Mesendoderm (in vitro differentiated cells): Measurements from ENCODE around the gene MLANA.

Source experiments
- DNase-seq: peaks from one replicate; pipeline ENCODE4 v3.0.0; 2013
- H2AK5ac ChIP-seq: 2 replicates; pipeline ENCODE4 v1.6.1; 2013; ENCODE audit warnings: low read length, inconsistent platforms
- H2BK120ac ChIP-seq: 2 replicates; pipeline ENCODE4 v1.6.1; 2013; ENCODE audit warnings: low read depth, mild to moderate bottlenecking, low read length, moderate library complexity, mixed read lengths
- H2BK15ac ChIP-seq: replicated peaks from 2 replicates; pipeline ENCODE4 v1.6.1; 2013; ENCODE audit warnings: low read depth, mild to moderate bottlenecking, moderate library complexity
- H2BK5ac ChIP-seq: 2 replicates; pipeline ENCODE4 v1.6.1; 2013; ENCODE audit warnings: low read length, inconsistent platforms
- H3K18ac ChIP-seq: 2 replicates; pipeline ENCODE4 v1.6.1; 2013; ENCODE audit warnings: mild to moderate bottlenecking, low read length, mixed read lengths
- H3K23ac ChIP-seq: one replicate; pipeline ENCODE4 v1.6.1; 2013; ENCODE audit warnings: low read length
- H3K27ac ChIP-seq: 2 replicates; pipeline ENCODE4 v1.5.1; 2013; ENCODE audit warnings: low read depth, mild to moderate bottlenecking, inconsistent platforms, low read length, moderate library complexity
- H3K27me3 ChIP-seq: 2 replicates; pipeline ENCODE4 v1.6.1; 2013; ENCODE audit warnings: low read length, control low read depth, mild to moderate bottlenecking, inconsistent platforms; ENCODE audit not compliant: insufficient read depth, poor library complexity
- H3K36me3 ChIP-seq: 2 replicates; pipeline ENCODE4 v1.6.1; 2013; ENCODE audit warnings: low read length, inconsistent platforms; ENCODE audit not compliant: control insufficient read depth, insufficient read depth
- H3K4ac ChIP-seq: one replicate; pipeline ENCODE4 v1.6.1; 2013; ENCODE audit warnings: low read depth, mild to moderate bottlenecking, low read length, moderate library complexity
- H3K4me1 ChIP-seq: 2 replicates; pipeline ENCODE4 v1.6.1; 2013; ENCODE audit warnings: low read depth, low read length, inconsistent platforms; ENCODE audit not compliant: control insufficient read depth
- H3K4me2 ChIP-seq: 2 replicates; pipeline ENCODE4 v1.6.1; 2013; ENCODE audit warnings: low read length
- H3K4me3 ChIP-seq: 2 replicates; pipeline ENCODE4 v1.5.1; 2013; ENCODE audit warnings: mild to moderate bottlenecking, low read length
- H3K56ac ChIP-seq: one replicate; pipeline ENCODE4 v1.6.1; 2013; ENCODE audit warnings: low read length
- H3K79me1 ChIP-seq: 2 replicates; pipeline ENCODE4 v1.6.1; 2013; ENCODE audit warnings: low read length, inconsistent platforms
- H3K79me2 ChIP-seq: 2 replicates; pipeline ENCODE4 v1.6.1; 2013; ENCODE audit warnings: mild to moderate bottlenecking, low read length; ENCODE audit not compliant: control insufficient read depth, insufficient read depth
- H3K9ac ChIP-seq: 2 replicates; pipeline ENCODE4 v1.6.1; 2013; ENCODE audit warnings: low read length, inconsistent platforms
- H4K5ac ChIP-seq: one replicate; pipeline ENCODE4 v1.6.1; 2013; ENCODE audit warnings: low read length
- H4K8ac ChIP-seq: one replicate; pipeline ENCODE4 v1.6.1; 2013; ENCODE audit warnings: low read depth, mild to moderate bottlenecking, control low read depth, low read length, moderate library complexity
- WGBS: extraction: QIAGEN DNeasy Blood & Tissue Kit; methylation state at CpG from one replicate; pipeline ENCODE4 v1.1.7; 2013; ENCODE audit warnings: low lambda C conversion rate, missing lambda C conversion rate; ENCODE audit not compliant: insufficient coverage; ENCODE audit errors: extremely low coverage; 5-methylcytosine and 5-hydroxymethylcytosine counted together

The MLANA gene

GRCh38 chr9:5893134-5893505, 2.4 kb downstream of the MLANA start:
- no peak overlapping the region for H3K27ac ChIP-seq
- no CpG with 5 or more reads among the region's 4 CpGs for WGBS

DNA sequence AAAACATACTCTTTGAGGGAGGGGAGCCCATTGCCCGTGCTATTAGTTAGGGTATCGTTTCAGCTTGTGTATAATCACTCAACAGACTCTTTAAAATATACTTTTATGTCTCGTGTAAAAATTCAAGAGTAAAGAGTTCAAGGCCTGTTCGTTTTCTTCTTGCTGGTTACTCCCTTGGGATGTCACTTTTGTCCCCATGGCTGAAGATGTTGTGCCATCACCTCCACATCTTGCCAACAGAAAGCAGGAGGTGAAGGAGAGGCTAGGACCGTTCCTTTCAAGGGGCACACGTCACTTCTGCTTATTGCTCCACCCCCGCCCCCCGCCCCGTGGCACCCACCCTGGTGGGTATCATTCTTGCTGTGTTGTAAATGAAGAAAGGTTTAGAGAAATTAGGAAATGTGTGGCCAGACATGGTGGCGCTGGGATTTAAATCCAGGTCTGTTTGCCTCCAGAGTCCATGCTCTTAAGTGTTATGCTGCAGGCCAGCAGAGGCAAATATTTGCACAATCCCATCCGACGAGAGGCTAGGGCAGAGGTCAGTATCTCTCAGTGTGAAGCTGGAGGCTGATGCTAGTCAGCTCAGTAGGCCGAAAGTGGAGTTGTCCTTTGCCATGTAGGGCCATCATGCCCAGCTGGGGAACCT, 3.0 kb downstream of the MLANA start:
- H4K5ac ChIP-seq = no peak overlapping the region
- no peak overlapping the region for H3K56ac ChIP-seq
- H3K4me2 ChIP-seq = no peak overlapping the region
- no peaks in the 10 kb centered on the region for H3K36me3 ChIP-seq
- no peak overlapping the region for H3K4ac ChIP-seq
- H3K27ac ChIP-seq = no peak overlapping the region
- no peak for DNase-seq
- H3K79me1 ChIP-seq = no peaks in the 10 kb centered on the region
- H3K4me1 ChIP-seq = no peaks in the 10 kb centered on the region
- H3K79me2 ChIP-seq = no peaks in the 10 kb centered on the region
- H2BK5ac ChIP-seq = no peak overlapping the region
- no peak overlapping the region for H2BK15ac ChIP-seq
- no peak overlapping the region for H3K23ac ChIP-seq
- no peak overlapping the region for H3K9ac ChIP-seq
- no peak overlapping the region for H2AK5ac ChIP-seq
- H3K4me3 ChIP-seq = no peak overlapping the region
- H4K8ac ChIP-seq = no peak overlapping the region
- no peaks in the 10 kb centered on the region for H3K27me3 ChIP-seq
- H2BK120ac ChIP-seq = no peak overlapping the region
- no CpG with 5 or more reads among the region's 13 CpGs for WGBS
- H3K18ac ChIP-seq = no peak overlapping the region

More at GRCh38 chr9:5893134-5893505, 2.4 kb downstream of the MLANA start:
- no peak overlapping the region for H2BK120ac ChIP-seq
- H3K79me2 ChIP-seq = no peaks in the 10 kb centered on the region
- no peak overlapping the region for H4K8ac ChIP-seq
- H2BK15ac ChIP-seq = no peak overlapping the region
- no peak overlapping the region for H3K4me3 ChIP-seq
- H4K5ac ChIP-seq = no peak overlapping the region
- no peak for DNase-seq
- no peak overlapping the region for H3K4ac ChIP-seq
- H3K56ac ChIP-seq = no peak overlapping the region
- H3K9ac ChIP-seq = no peak overlapping the region
- H3K79me1 ChIP-seq = no peaks in the 10 kb centered on the region
- H3K4me1 ChIP-seq = no peaks in the 10 kb centered on the region
- no peak overlapping the region for H3K23ac ChIP-seq
- no peaks in the 10 kb centered on the region for H3K36me3 ChIP-seq
- H3K4me2 ChIP-seq = no peak overlapping the region
- no peak overlapping the region for H2AK5ac ChIP-seq
- H3K27me3 ChIP-seq = no peaks in the 10 kb centered on the region
- H3K18ac ChIP-seq = no peak overlapping the region
- H2BK5ac ChIP-seq = no peak overlapping the region

- Histone ChIP-seq H3K4me1 (no peaks in the 10 kb centered on the region), H3K56ac (no peak overlapping the region), H3K23ac (no peak overlapping the region), H2BK15ac (no peak overlapping the region), H3K79me2 (no peaks in the 10 kb centered on the region), H3K9ac (no peak overlapping the region), H2AK5ac (no peak overlapping the region), H3K4me2 (no peak overlapping the region), H3K4ac (no peak overlapping the region), H3K18ac (no peak overlapping the region), H3K27me3 (no peaks in the 10 kb centered on the region), H3K27ac (no peak overlapping the region), H4K8ac (no peak overlapping the region), H3K79me1 (no peaks in the 10 kb centered on the region), H3K36me3 (no peaks in the 10 kb centered on the region), H4K5ac (no peak overlapping the region), H2BK120ac (no peak overlapping the region), H2BK5ac (no peak overlapping the region), H3K4me3 (no peak overlapping the region)
- no CpG with 5 or more reads among the region's 6 CpGs for WGBS
- DNase-seq = no peak
Observed at GRCh38 chr9:5894237-5894959, 3.7 kb downstream of the MLANA start.

DNA sequence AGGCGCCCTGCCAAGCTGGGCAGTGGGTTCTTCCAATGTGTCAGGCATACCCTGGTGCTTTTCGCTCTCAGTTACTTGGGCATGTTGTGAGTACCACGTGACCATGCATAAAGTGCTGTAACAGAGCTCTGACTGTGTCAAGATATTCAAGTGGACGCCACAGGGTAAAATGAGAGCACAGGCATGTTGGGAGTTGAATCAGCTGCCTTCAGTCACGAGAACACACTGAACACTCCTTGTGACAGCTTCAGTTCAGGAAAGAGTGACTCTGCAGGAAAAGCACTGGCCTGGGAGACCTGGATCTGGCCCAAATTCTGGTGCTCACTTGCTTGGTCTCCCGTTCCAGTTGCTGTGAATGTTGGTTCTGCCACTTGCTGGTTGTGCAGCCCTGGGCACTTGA, 5.1 kb downstream of the MLANA start:
- H3K36me3 ChIP-seq = no peaks in the 10 kb centered on the region
- no peak overlapping the region for H4K5ac ChIP-seq
- no peak overlapping the region for H4K8ac ChIP-seq
- H3K27me3 ChIP-seq = no peaks in the 10 kb centered on the region
- H2BK15ac ChIP-seq = no peak overlapping the region
- H2AK5ac ChIP-seq = no peak overlapping the region
- H3K79me1 ChIP-seq = no peaks in the 10 kb centered on the region
- no peak overlapping the region for H3K9ac ChIP-seq
- no peaks in the 10 kb centered on the region for H3K79me2 ChIP-seq
- H3K18ac ChIP-seq = no peak overlapping the region
- no peak overlapping the region for H3K4ac ChIP-seq
- H2BK5ac ChIP-seq = no peak overlapping the region
- H3K27ac ChIP-seq = no peak overlapping the region
- no peak overlapping the region for H3K56ac ChIP-seq
- no peak overlapping the region for H3K4me2 ChIP-seq
- H3K4me3 ChIP-seq = no peak overlapping the region
- DNase-seq = no peak
- WGBS = no CpG with 5 or more reads among the region's 6 CpGs
- H2BK120ac ChIP-seq = no peak overlapping the region
- no peak overlapping the region for H3K23ac ChIP-seq
- no peaks in the 10 kb centered on the region for H3K4me1 ChIP-seq

DNA sequence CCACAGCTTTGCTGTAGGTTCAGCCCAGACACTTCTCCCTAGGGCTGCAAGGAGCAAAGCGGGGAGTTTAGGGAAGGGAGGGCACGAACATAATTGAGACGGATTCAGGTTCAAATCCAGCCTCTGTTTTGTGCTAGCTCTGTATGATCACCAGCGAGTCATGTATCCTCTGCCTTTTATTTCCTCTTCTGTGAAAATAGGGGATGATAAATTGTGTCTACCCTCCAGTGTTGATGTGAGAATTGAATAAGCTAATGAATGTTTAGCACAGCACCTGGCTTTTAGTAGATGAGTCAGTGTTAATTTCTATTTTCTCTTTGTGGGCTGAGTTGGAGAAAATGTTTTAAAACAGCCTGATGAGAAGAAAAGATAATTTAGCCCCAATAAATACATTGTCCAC, 6.2 kb downstream of the MLANA start:
- Histone ChIP-seq H4K8ac (no peak overlapping the region), H2BK5ac (no peak overlapping the region), H2BK15ac (no peak overlapping the region), H2AK5ac (no peak overlapping the region), H3K4me2 (no peak overlapping the region), H3K56ac (no peak overlapping the region), H4K5ac (no peak overlapping the region), H3K79me1 (no peaks in the 10 kb centered on the region), H3K18ac (no peak overlapping the region), H3K27me3 (no peaks in the 10 kb centered on the region), H3K9ac (no peak overlapping the region), H3K4me3 (no peak overlapping the region), H3K27ac (no peak overlapping the region), H3K36me3 (no peaks in the 10 kb centered on the region), H3K4me1 (no peaks in the 10 kb centered on the region), H3K23ac (no peak overlapping the region), H2BK120ac (no peak overlapping the region), H3K4ac (no peak overlapping the region), H3K79me2 (no peaks in the 10 kb centered on the region)
- no CpG with 5 or more reads among the region's 4 CpGs for WGBS
- no peak for DNase-seq

GRCh38 chr9:5897851-5898250, 7.2 kb downstream of the MLANA start:
- Histone ChIP-seq H2BK15ac (no peak overlapping the region), H3K4me3 (no peak overlapping the region), H2AK5ac (no peak overlapping the region), H3K27me3 (no peaks in the 10 kb centered on the region), H3K4me1 (no peaks in the 10 kb centered on the region), H3K23ac (no peak overlapping the region), H4K8ac (no peak overlapping the region), H3K9ac (no peak overlapping the region), H3K79me2 (no peaks in the 10 kb centered on the region), H3K79me1 (no peaks in the 10 kb centered on the region), H4K5ac (no peak overlapping the region), H3K4ac (no peak overlapping the region), H3K56ac (no peak overlapping the region), H3K27ac (no peak overlapping the region), H3K18ac (no peak overlapping the region), H2BK120ac (no peak overlapping the region), H3K36me3 (no peaks in the 10 kb centered on the region), H2BK5ac (no peak overlapping the region), H3K4me2 (no peak overlapping the region)
- no peak for DNase-seq
- WGBS = no CpG with 5 or more reads among the region's 5 CpGs
